Measurements from ENCODE around the gene GSE1.

Gene GSE1

DNA sequence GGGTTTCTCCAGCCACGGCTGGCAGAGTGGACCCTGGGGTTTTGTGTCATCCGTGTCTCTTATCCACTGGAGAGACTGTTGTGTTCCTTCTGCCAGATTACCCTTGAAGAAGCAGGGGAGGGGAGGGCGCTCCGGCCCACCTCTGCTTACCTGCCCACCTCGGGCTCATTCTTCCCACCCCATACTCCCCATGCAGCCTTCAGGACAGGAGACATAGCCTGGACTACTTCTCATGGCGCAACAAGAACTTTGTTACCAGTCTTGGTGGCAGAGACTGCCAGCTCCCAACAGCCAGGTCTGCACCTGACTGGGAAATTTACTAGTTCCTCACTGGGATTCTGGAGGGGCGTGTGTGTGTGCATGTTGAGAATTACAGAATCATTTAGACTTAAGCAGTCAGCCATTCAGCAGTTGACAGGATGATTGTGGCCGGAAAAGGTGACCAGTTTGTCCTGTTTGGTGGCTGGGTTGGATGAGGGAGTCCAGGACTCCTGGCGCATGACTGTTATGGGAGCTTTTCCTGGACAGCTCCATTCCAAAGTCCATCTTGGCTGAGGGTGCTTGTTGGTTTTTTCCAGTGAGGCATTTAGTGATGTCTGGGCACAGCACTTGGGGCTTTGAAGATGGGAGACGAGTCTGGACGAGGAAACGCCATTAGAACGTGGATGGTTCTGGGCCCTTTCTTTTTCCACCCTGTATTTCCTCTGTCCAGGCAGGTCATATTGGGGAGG, 8.7 kb downstream of the GSE1 start:
- DNase-seq, result no peak

DNA sequence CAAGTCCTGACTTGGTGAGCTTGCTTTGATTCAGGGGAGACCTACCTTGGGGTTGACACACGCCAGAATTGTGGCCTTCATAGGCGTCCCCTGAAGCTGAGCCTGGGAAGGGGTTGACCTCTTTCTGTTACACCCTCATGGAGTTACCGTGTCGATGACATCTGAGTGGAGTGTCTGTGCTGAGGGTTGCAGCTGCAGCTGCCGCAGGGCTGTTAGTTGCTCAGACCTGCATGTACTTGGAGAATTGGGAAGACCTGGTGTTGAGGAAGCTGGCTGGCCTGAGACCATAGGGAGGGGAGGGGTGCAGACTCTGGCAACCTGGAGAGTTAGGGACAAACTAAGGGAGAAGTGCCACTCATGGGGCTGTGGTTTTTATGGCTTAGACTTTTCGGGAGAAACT, 9.6 kb downstream of the GSE1 start:
- DNase-seq, result no peak

- DNase-seq, result no peak
These were observed 10.1 kb downstream of the GSE1 start for GRCh38 chr16:85623250-85623649.

DNA sequence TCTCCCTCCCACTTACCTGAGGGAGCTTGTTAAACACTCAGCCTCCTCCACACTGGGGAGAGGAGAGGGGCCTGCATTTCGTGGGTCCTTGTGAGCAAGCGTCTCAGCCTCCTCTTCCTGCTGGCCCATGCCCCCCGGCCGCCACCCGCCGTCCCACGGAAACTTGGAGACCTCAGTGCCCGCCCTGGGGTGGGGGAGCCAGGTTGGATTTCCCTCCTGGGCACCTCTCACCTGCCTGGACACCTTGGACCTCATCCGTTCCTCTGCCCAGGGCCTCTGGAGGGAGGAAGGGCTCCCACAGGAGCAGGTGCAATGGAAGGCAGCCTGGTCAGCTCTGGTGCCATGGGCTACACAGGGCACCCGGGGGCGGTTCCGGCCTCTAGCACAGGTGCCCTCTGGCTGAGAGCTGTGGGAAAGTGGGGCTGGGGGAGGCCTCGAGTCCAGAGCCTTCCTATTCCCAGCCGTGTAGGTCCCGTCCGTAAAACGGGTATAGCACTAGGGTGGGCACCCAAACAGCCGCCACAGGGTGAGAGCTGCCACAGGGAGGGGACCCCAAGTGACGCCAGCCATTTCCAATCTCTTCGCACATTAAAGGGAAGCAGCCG, 11.0 kb downstream of the GSE1 start:
- DNase-seq, result no peak

DNA sequence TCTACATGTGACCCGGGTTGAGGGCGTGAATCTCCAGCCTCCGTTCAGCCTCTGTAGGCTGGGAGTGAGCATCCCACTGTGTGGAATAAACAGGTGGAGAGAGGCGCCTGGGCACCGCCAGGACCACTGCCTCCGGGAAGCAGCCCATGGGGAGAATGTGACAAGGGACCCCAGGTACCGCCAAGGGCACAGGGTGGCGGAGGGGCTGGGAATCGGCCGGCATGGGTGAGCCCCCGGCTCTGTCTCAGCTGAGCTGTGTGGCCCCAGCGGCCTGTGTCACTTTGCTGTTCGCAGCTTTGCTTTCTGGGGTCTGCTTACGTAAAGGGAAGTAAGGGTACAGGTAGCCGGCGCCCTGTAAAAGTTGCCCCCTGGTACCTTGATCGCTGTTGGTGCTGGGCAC, 11.5 kb downstream of the GSE1 start:
- no peak for DNase-seq

- no peak for DNase-seq
These were observed 11.9 kb downstream of the GSE1 start for GRCh38 chr16:85625053-85625452.

DNA sequence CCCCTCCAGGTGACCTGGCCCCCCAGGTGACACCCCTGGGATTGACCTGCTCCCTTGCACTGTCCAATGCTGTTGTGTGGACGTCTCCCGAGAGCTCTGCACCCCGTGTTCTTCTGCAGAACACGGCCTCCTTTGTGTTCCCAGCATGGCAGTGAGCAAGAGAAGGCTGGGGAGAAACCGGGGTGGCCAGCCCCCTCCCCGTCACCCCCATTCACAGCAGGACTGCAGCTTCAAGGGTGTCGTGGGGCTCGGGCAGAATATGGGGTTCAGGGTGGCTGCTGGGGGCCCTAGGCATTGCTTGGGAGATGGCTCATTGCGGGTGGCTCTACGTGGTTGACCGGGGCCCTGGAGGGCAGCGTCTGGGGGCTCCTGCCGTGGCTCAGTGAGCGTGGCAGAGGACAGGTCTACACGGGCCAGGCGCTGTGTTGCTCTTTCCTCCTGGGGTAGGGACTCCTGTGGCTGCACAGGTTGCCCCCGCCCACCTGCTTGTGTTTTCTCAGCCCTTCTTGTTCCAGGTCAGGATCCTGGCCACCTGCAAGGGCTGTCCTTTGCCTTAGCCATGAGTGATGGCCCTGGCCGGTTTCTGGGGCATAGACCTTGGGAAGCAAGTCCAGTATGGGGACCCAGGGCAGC, 12.5 kb downstream of the GSE1 start:
- DNase-seq, result no peak

DNA sequence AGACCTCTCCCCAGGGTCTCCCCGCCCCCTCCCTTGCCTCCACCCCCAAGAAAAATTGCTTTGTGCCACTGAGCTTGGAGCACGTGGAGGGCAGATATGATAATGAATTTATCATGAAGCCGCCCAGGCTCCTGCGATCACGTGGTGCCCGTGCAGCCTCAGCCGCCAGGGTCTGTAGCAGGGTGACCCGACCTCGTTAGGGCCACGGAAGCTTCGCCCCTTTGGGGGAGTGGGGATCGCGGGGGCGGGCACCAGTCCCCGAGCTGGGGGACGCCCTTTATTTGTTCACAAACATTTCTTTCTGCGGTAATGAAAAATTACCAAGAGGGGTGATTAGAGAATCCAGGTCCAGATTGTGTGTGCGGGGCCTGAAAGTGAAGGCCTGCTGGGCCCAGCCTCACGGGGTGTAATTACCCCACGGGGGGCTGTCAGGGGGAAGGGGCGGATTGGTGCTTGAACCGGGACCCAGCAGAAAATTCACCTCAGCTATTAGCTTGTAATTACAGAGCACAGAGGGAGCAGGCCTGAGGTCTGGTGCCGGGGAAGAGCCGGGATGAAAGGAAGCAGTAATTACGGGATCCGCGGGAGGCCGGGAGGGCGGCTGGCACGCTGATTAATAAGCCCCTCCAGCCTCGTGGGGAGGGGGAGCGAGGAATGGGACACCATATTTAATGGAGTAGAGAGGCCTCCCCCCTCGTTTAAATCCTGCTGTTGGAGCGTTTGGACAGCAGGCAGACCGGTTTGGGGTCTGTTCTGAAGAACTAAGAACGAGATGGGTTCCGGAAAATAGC, 13.3 kb downstream of the GSE1 start:
- no peak for DNase-seq

- DNase-seq, result no peak
These were observed 14.0 kb downstream of the GSE1 start for GRCh38 chr16:85627089-85627488.

GRCh38 chr16:85627526-85628264, 14.6 kb downstream of the GSE1 start:
- no peak for DNase-seq

DNA sequence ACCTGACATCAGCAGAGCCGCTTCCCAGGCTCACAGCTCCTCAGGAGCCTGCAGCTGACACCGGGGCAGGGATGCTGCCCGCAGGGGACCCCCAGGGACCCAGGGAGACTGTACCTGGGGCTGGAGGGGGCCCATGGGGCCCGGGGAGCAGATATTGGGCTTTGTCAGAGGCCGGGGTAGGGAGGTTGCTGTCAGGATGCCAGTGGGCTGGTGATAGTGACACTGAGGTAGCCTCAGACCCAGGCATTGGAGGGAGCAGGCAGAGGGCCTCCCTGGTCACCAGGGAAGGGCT, 15.1 kb downstream of the GSE1 start:
- DNase-seq, result no peak

GRCh38 chr16:85628645-85629044, 15.5 kb downstream of the GSE1 start:
- DNase-seq, result no peak

DNA sequence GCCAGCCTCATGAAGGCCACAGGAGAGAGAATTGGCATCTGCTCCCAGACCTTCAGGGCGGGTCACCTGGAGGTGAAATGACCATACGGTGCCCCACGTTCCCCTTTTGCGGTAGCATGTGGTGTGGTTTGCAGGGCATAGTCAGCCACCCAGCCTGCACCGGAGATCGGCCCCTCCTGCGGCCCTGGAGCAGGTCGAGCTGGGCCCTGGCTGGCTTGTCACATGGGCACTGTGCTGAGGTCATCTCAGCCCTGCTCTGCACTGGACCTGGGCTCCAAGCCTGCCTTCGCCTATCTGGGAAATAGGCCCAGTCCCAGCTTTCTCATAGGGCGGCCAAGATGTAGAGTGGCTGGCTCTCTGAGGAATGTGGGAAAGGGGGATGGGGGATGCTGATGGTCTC, 16.2 kb downstream of the GSE1 start:
- no peak for DNase-seq

DNA sequence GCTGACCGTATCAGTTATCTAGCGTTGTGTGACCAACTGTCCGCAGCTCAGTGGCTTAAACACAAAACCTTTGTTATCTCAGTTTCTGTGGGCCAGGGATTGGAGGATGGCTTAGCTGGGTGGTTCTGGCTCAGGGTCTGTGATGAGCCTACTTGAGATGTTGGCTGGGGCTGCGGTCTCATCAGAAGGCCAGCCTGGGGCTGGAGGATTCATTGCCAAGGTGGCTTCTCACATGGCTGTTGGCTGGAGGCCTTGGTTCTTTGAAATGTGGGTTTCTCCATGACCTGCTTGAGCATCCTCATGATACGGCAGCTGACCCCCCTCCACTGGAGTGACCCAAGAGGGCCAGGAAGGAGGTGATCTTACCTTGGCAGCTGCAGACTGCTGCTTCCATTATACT, 16.7 kb downstream of the GSE1 start:
- no peak for DNase-seq

DNA sequence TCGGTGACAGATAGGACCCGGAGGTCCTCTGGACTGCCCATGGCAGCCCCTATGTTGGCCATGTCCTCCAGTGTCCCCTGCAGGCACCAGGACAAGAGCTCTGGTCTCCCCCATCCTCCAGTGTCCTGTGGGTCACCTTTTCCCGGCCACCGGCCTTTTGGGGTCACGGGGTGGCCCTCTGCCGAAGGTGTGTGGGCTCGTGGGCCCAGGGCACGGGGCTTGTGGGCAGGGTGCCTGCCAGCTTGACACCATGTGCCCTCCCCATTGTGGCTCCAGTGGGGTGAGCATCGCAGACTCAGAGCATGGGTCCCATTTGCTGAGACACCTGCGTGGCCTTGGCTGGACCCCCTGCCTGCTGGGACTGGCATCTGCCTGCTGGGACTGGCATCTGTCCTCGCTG, 18.1 kb downstream of the GSE1 start:
- DNase-seq, result no peak

- DNase-seq, result no peak
These were observed 18.8 kb downstream of the GSE1 start for GRCh38 chr16:85631802-85632393.

DNA sequence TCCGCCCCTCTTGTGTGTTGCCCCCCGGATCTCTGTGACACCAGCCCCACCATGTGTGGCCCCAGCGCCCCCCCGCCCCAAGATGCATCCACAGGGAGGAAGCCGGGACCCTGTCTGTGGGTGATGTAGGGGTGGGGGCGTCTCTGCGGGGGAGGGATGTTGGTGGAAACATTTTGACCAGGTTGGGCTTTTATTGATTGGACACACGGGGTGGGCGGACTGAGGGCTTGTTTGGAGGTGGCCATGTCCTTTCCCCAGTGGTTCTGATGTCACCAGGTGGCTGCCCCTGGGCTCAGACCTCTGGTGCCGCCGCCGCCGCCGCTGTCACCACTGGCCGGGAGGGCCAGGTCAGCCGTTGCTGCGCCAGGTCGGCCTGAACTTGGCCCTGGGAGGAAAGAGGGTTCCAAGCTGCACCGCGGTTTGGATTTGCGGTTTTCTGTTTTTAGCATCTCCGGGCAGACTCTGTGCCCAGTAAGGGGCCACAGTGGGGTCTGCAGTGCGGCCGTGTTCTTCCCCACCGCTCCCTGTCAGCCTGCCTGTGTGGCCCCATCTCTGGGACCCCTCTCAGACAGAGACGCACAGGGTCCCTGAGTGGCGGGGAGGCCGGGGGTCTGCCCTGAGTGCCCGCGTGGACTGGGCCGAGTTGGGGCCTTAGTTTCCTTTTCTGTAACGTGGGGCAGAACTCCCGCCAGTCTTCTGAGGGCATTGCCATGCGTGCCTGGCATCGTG, 19.8 kb downstream of the GSE1 start:
- DNase-seq, result no peak

GRCh38 chr16:85633438-85633743, 20.3 kb downstream of the GSE1 start:
- no peak for DNase-seq

DNA sequence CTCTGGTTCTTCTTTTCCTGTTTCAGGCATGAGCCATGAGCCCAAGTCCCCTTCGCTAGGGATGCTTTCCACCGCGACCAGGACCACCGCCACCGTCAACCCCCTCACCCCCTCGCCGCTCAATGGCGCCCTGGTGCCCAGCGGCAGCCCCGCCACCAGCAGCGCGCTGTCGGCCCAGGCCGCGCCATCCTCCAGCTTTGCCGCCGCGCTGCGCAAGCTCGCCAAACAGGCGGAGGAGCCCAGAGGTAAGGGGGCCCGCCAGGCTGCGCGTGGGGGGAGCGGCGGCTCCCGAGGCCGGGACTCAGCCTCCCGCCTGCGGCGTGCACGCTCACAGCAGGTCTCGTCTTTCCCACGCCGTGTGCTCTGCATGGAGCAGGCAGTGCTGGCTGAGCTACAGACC, 20.8 kb downstream of the GSE1 start:
- DNase-seq, result no peak

GRCh38 chr16:85634747-85635544, 21.8 kb downstream of the GSE1 start:
- no peak for DNase-seq

GRCh38 chr16:85635545-85636140, 22.5 kb downstream of the GSE1 start:
- no peak for DNase-seq
